Measurements from ENCODE around the gene LMTK2. TPM values are rescaled to one million over a fixed set of nuclear protein-coding genes. Genes with fewer than 3 reads are reported as not detected.

Gene LMTK2
- total and polyA plus RNA-seq, 2 experiments from 2014 or later, result 2.3 to 4.6 TPM

- in situ Hi-C loops (cut with MboI), result no loop called here
- H3K27me3 ChIP-seq (replicated peaks; ENCODE audit: insufficient read depth), result no peaks in the 10 kb centered on the region
- no peaks in the 10 kb centered on the region for H3K9me3 ChIP-seq (ENCODE audit: low read depth)
- H3K4me1 ChIP-seq (ENCODE audit: insufficient read depth), result no peaks in the 10 kb centered on the region
- H3F3A ChIP-seq (ENCODE audit: insufficient read depth), result no peaks in the 10 kb centered on the region
- TF ChIP-seq EZH2 (IDR thresholded peaks at IDR 0.05; ENCODE audit: insufficient read depth, poor library complexity, severe bottlenecking), result no peak
- TF ChIP-seq EZH2phosphoT487 (IDR thresholded peaks at IDR 0.05; ENCODE audit: insufficient read depth, low read depth), result no peak
- no peaks in the 10 kb centered on the region for H3K36me3 ChIP-seq (ENCODE audit: low read depth)
- H4K20me1 ChIP-seq (ENCODE audit: insufficient read depth), result no peaks in the 10 kb centered on the region
- DNase-seq, result no peak
- no peak overlapping the region for H3K4me2 ChIP-seq (ENCODE audit: unreplicated experiment)
- no peak overlapping the region for H3K4me3 ChIP-seq
- no peaks in the 10 kb centered on the region for H3K9me2 ChIP-seq (ENCODE audit: insufficient read depth)
- H3K79me2 ChIP-seq (ENCODE audit: insufficient read depth), result no peaks in the 10 kb centered on the region
- H2AFZ ChIP-seq, result no peak overlapping the region
- H3K27ac ChIP-seq, result no peak overlapping the region
- H3K9ac ChIP-seq, result no peak overlapping the region
- 87 to 90% methylated on average over 25 to 32 of the region's 32 CpGs for WGBS, 2 experiments (ENCODE audit: low coverage in 1 of 2, low lambda C conversion rate in 2 of 2, missing lambda C conversion rate in 2 of 2)
These were observed 126.8 kb downstream of the LMTK2 start for GRCh38 chr7:98233219-98234070.

- H3K36me3 ChIP-seq (ENCODE audit: low read depth), result no peaks in the 10 kb centered on the region
- H4K20me1 ChIP-seq (ENCODE audit: insufficient read depth), result no peaks in the 10 kb centered on the region
- no peak for DNase-seq
- H3K27me3 ChIP-seq (replicated peaks; ENCODE audit: insufficient read depth), result no peaks in the 10 kb centered on the region
- H3K4me3 ChIP-seq, result no peak overlapping the region
- no peaks in the 10 kb centered on the region for H3F3A ChIP-seq (ENCODE audit: insufficient read depth)
- no peaks in the 10 kb centered on the region for H3K9me3 ChIP-seq (ENCODE audit: low read depth)
- no peaks in the 10 kb centered on the region for H3K4me1 ChIP-seq (ENCODE audit: insufficient read depth)
- in situ Hi-C loops (cut with MboI), result no loop called here
- no peak overlapping the region for H3K4me2 ChIP-seq (ENCODE audit: unreplicated experiment)
- no peak overlapping the region for H3K9ac ChIP-seq
- H3K27ac ChIP-seq, result no peak overlapping the region
- 93 to 95% methylated on average over 10 of the region's 10 CpGs for WGBS, 2 experiments (ENCODE audit: low coverage in 1 of 2, low lambda C conversion rate in 2 of 2, missing lambda C conversion rate in 2 of 2)
- H2AFZ ChIP-seq, result no peak overlapping the region
- TF ChIP-seq EZH2 (IDR thresholded peaks at IDR 0.05; ENCODE audit: insufficient read depth, poor library complexity, severe bottlenecking) (no peak), EZH2phosphoT487 (IDR thresholded peaks at IDR 0.05; ENCODE audit: insufficient read depth, low read depth) (no peak)
- H3K9me2 ChIP-seq (ENCODE audit: insufficient read depth), result no peaks in the 10 kb centered on the region
- no peaks in the 10 kb centered on the region for H3K79me2 ChIP-seq (ENCODE audit: insufficient read depth)
These were observed 127.9 kb downstream of the LMTK2 start for GRCh38 chr7:98234429-98235147.

GRCh38 chr7:98235901-98236300 is 129.2 kb downstream of the LMTK2 start:
- H2AFZ ChIP-seq, result no peak overlapping the region
- H3K27ac ChIP-seq, result no peak overlapping the region
- H3K4me1 ChIP-seq (ENCODE audit: insufficient read depth), result no peaks in the 10 kb centered on the region
- DNase-seq, result no peak
- H3K79me2 ChIP-seq (ENCODE audit: insufficient read depth), result no peaks in the 10 kb centered on the region
- H3K27me3 ChIP-seq (replicated peaks; ENCODE audit: insufficient read depth), result no peaks in the 10 kb centered on the region
- H4K20me1 ChIP-seq (ENCODE audit: insufficient read depth), result no peaks in the 10 kb centered on the region
- 88 to 90% methylated on average over 11 of the region's 11 CpGs for WGBS, 2 experiments (ENCODE audit: low coverage in 1 of 2, low lambda C conversion rate in 2 of 2, missing lambda C conversion rate in 2 of 2)
- no peak overlapping the region for H3K4me3 ChIP-seq
- H3F3A ChIP-seq (ENCODE audit: insufficient read depth), result no peaks in the 10 kb centered on the region
- TF ChIP-seq EZH2phosphoT487 (IDR thresholded peaks at IDR 0.05; ENCODE audit: insufficient read depth, low read depth), result no peak
- no peak for TF ChIP-seq EZH2 (IDR thresholded peaks at IDR 0.05; ENCODE audit: insufficient read depth, poor library complexity, severe bottlenecking)
- H3K4me2 ChIP-seq (ENCODE audit: unreplicated experiment), result no peak overlapping the region
- in situ Hi-C loops (cut with MboI), result no loop called here
- H3K9me3 ChIP-seq (ENCODE audit: low read depth), result no peaks in the 10 kb centered on the region
- no peaks in the 10 kb centered on the region for H3K36me3 ChIP-seq (ENCODE audit: low read depth)
- H3K9ac ChIP-seq, result no peak overlapping the region
- H3K9me2 ChIP-seq (ENCODE audit: insufficient read depth), result no peaks in the 10 kb centered on the region

GRCh38 chr7:98236355-98237185 is 129.9 kb downstream of the LMTK2 start:
- DNase-seq, result no peak
- no peak overlapping the region for H2AFZ ChIP-seq
- no peak overlapping the region for H3K4me2 ChIP-seq (ENCODE audit: unreplicated experiment)
- WGBS, 2 experiments (ENCODE audit: low coverage in 1 of 2, low lambda C conversion rate in 2 of 2, missing lambda C conversion rate in 2 of 2), result 94 to 95% methylated on average over 25 of the region's 25 CpGs
- in situ Hi-C loops (cut with MboI), result no loop called here
- H3K9ac ChIP-seq, result no peak overlapping the region
- no peak overlapping the region for H3K4me3 ChIP-seq
- TF ChIP-seq EZH2 (IDR thresholded peaks at IDR 0.05; ENCODE audit: insufficient read depth, poor library complexity, severe bottlenecking) (no peak), EZH2phosphoT487 (IDR thresholded peaks at IDR 0.05; ENCODE audit: insufficient read depth, low read depth) (no peak)
- H3K9me3 ChIP-seq (ENCODE audit: low read depth), result no peaks in the 10 kb centered on the region
- H3F3A ChIP-seq (ENCODE audit: insufficient read depth), result no peaks in the 10 kb centered on the region
- no peaks in the 10 kb centered on the region for H4K20me1 ChIP-seq (ENCODE audit: insufficient read depth)
- H3K9me2 ChIP-seq (ENCODE audit: insufficient read depth), result no peaks in the 10 kb centered on the region
- H3K36me3 ChIP-seq (ENCODE audit: low read depth), result no peaks in the 10 kb centered on the region
- no peak overlapping the region for H3K27ac ChIP-seq
- no peaks in the 10 kb centered on the region for H3K27me3 ChIP-seq (replicated peaks; ENCODE audit: insufficient read depth)
- H3K79me2 ChIP-seq (ENCODE audit: insufficient read depth), result no peaks in the 10 kb centered on the region
- H3K4me1 ChIP-seq (ENCODE audit: insufficient read depth), result no peaks in the 10 kb centered on the region
